ENCODE results near the gene TRIM33.

The TRIM33 gene

GRCh38 chr1:114511032-114511785 is at the start of gene TRIM33:
Gene TRIM33 (minus strand): TSS chr1:114511203. CDS start chr1:114511076, 127 bp downstream.
- peak; percentile 95 for DNase-seq

DNA sequence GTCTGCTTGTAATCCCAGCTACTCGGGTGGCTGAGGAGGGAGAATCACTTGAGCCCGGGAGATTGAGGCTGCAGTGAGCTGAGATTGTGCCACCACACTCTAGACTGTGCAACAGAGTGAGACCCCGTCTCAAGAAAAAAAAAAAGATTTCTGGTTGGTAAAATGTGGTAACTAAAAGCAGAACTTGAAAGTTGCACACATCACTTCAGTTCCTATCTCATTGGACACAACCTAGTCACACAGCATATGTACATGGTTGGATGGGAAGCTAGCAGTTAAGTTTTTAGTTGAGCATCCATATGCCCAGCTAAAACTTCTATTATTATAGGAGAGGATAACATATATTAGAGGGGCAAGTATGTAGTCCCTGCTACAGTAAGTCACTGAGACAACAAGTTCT is 48.4 kb upstream of the TRIM33 start:
- no peak for DNase-seq

DNA sequence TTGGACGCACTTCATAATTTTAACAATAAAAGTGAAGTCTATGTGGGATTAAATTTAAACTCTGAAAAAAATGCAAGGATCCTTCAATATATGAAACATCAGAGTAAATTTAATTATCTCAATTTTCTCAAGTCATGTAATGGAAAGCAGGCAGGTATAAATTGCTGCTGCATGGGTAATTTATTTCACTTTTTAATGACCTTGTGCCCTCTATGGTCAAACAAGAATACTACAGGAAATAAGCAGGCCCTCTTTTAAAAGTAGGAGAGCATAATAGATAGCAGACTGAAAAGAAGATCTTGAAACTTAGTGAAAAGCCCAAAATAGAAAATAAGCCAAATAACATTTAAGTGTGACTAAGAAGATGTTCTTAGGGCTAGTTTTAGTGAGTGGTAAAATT is 47.5 kb upstream of the TRIM33 start:
- DNase-seq = no peak

DNA sequence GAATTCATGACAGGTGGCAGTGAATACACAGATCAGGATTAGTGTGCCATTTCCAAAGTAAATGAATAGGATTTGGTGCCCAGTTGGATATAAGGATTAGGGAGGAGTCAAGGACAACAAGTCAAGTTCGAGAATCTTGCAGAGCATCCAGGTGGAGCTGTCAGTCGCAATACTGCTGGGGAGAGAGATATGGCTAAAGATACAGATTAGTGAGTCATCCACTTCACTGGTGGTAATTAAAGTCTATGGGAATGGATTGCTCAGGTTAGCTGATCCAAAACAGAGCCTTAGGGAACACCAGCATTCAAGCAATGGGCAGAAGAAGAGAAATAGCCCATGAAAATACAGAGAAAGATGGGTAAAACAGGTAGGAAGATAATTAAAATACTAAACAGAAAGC is 43.6 kb upstream of the TRIM33 start:
- DNase-seq = no peak

GRCh38 chr1:114552106-114552639 is 41.2 kb upstream of the TRIM33 start:
- no peak for DNase-seq

GRCh38 chr1:114551400-114551799 is 40.4 kb upstream of the TRIM33 start:
- DNase-seq = no peak

- DNase-seq = no peak
These were observed 39.3 kb upstream of the TRIM33 start for GRCh38 chr1:114550336-114550735.

DNA sequence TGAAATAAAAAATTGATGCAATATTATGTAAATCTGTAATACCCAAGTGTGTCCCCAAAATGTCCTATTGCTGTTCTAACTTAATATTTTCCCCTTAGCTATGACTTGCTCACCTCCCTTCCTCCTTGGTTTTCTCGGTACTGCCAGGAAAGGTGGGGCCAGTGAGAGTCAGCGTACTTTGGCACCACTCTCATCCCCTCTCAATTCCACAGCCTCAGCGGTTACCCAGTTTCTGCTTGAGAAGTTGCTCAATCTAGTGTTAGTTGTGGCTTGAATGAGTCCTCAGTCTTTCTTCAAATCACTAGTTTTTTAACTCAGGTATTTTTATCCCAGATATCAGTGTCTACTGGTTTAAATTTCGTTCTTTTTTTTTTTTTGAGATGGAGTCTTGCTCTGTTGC is 38.1 kb upstream of the TRIM33 start:
- no peak for DNase-seq

DNA sequence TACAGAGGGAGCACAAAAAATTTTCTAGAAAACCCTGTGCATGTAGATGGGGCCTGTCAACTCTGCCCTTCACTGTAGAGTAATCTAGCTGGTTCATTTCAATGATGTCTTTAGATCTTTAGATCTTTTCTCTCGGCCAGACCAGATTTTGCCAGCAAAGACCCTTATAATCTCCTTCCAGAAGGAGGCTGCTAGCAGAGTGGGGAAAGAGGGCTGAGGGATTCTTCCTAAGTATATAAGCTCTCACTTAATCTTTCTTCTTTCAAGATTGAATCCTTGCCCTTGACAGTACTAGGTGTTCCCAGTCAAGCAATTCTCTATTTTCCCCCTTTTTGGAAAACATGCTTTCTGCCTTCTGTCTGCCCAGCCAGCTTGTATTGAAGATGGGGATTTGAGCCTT is 36.1 kb upstream of the TRIM33 start:
- DNase-seq = no peak

GRCh38 chr1:114545796-114546195 is 34.8 kb upstream of the TRIM33 start:
- DNase-seq = no peak

DNA sequence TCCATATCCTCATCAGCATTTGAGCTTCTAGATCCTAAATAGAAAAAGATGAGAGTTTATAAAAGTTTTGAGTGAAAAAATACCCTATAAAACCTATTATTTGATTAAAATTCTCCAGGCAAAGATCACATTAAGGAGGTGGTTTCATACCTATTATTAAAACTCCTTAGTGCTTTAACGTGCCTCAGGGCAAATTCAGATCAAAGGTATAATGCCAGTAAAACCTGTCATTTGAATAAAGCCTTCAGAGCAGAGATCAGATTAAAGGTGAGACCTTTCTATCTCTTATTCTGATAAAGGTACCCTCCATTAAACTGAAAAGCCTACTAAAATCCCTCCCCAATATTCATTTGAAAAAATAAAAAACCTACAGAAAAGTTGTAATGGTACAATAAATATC is 34.3 kb upstream of the TRIM33 start:
- no peak for DNase-seq

DNA sequence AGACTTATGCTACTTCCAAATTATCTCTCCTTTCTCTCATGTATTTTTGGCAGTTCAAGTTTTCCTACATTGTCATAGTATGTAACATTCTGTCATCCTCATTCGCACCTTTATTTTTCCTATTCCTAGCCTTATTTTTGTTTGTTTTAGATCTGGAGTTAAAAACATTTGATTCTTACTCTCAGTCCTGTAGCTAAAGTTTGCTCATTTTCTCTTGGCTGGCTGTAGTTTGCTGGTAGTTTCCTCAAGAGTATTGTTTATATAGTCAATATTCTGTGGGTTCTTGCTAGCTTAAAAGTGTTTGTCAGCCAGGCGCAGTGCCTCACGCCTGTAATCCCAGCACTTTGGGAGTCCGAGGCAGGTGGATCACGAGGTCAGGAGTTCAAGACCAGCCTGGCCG is 29.8 kb upstream of the TRIM33 start:
- no peak for DNase-seq

GRCh38 chr1:114540272-114540671 is 29.3 kb upstream of the TRIM33 start:
- no peak for DNase-seq

DNA sequence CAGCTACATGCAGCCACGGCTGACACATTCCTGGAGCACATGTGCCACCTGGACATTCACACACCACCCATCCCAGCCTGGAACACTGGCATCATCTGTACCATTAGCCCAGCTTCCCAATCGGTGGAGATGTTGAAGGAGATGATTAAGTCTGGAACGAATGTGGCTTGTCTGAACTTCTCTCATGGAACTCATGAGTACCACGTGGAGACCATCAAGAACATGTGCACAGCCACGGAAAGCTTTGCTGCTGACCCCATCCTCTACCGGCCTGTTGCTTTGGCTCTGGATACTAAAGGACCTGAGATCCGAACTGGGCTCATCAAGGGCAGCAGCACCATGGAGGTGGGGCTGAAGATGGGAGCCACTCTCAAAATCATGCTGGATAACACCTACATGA is 25.0 kb upstream of the TRIM33 start:
- no peak for DNase-seq

DNA sequence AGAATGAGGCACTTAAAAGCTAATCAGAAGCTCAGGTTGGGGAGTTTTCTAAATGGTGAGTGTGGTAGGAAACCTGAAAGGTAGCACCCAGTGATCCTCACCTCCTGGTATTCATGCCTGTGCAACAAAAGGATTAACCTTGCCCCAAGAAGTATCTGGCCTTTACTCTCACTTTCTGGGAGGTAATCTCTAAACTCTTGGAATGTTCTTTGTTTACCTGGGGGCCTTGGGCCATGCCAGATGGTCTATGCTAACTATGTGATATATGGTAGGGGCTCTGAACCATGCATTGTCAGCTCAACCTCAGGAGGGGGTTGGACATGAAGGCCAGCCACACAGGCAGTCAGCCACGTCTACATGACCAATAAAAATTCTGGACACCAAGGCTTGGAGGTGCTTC is 24.4 kb upstream of the TRIM33 start:
- no peak for DNase-seq

DNA sequence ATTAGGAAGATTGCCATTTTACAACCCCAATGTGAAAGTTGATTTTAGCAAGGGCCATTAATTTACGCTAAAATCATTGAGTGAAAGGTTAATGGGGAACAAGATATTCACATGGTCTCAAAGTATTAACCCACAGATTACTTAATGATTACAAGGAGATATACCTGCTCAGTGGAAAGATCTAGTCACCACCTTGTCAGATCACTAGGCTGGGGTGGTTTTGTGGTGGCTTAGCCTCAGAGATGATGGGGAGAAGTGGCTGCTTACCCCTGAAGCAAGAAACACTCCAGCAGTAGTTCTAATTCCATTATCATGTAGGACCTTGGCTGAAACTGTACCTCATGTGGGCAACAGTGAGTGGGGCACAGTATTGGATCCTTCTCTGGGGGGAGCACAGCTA is 20.1 kb upstream of the TRIM33 start:
- DNase-seq = no peak

DNA sequence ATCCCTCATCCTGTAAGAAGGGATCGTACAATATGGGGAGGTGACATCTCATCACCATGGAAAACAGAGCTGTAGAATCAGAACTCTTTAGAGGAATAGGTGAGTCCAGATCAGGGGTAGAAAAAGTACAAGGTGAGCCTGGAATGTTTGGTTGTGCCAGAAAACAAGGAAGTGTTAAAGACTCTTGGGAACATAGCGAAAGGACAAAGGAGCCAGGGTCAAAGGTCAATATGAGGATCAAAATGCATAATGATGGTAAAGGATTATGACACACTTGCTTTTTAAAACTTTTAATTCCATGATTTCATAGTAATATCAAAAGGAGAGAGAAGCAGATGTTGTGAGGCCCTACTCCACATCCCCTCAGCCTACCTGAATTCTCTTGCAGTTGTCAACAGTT is 19.2 kb upstream of the TRIM33 start:
- no peak for DNase-seq

DNA sequence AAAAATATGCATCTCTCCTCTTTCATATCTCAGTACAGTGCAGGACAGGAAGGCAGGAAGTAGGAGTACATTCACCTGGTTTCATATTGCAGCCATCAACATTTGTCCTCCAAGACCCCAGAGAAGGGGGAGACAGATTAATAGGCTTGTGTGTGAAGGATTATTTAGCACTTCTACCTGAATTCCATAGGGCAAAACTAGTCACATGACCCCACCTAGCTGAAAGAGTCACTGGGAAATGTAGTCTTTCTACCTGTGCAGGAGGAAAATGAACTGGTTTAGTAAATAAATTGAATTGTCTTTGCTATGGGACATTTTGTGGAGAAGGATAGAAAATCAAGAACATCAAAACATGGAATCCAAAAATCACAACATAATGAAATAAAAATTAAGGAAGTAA is 13.9 kb upstream of the TRIM33 start:
- DNase-seq = no peak

GRCh38 chr1:114522264-114522575 is 11.2 kb upstream of the TRIM33 start:
- no peak for DNase-seq

DNA sequence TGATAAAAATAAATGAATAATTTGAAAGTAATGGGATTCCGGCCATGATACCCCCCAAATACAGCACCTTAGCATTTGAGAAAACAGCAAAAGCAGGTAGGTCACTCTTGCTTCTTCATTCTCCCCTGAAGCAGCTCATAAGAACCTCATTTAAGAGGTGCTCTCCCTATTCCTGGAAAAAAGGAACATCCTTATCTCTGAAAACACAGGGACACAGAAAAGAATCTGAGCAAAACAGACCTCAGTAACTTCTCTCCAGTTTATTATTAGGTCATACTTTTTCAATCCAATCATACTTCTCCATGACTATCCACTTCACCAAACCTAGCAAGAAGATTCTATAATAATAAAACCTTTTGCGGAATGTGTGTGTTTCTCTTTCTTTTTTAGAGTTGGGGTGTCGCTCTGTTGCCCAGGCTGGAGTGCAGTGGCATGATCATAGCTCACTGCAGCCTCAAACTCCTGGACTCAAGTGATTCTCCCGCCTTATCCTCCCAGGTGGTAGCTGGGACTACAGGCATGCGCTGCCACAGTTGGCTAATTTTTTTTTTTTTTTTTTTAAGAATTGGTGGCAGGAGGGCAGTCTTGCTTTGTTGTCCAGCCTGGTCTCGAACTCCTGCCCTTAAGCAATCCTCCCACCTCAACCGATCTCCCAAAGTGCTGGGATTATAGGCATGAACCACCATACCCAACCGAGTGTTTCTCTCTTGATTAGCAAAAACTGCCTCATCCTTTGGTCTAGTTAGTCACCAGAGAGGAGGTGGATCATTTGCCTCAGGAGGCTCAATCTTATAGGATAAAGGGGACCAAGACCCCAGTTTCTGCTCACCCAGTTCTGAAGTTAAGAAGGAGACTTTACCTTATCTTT is 10.6 kb upstream of the TRIM33 start:
- no peak for DNase-seq

- DNase-seq = no peak
These were observed 6.3 kb upstream of the TRIM33 start for GRCh38 chr1:114517348-114517747.

GRCh38 chr1:114512595-114513280 is 1.7 kb upstream of the TRIM33 start:
- no peak for DNase-seq

GRCh38 chr1:114510274-114511031 is 550 bp downstream of the TRIM33 start:
- DNase-seq = peak; percentile 43

Data from activated T-cell treated with anti-CD3 and anti-CD28 coated beads, Interleukin-2, amount 50 U/mL, for 1 hour (primary cell).